ENCODE measurements around the gene STK35. TPM values are rescaled to one million over a fixed set of nuclear protein-coding genes. Genes with fewer than 3 reads are reported as not detected.
A peak's percentile ranks its signal among the peaks of the same experiment; 100 is the strongest.

STK35 gene
- polyA plus RNA-seq, 3 donors: 1.2 to 9.3 (median 2.0) TPM

DNA sequence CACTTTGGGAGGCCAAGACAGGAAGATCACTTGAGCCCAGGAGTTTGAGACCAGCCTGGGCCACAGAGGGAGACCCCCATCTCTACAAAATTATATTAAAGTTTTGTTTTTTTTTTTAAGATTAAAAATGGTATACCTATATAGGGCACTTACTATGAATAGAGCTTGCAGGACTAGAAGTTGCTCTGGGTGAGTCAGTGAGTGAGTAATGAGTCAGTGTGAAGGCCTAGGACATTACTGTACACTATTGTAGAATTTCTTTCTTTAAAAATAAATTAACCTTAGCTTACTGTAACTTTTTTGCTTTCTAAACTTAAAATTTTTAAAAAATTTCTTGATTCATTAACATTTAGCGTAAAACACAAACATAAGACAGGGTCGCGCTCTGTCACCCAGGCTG lies 29.7 kb downstream of the STK35 start:
- DNase-seq: no peak
- intact Hi-C loops (cut with micrococcal nuclease): no loop called here
- TF ChIP-seq CTCF (IDR thresholded peaks at IDR 0.05): no peak
- Mint-ChIP-seq H3K4me3 (no peak overlapping the region), H3K36me3 (peaks cover 27 to 35% of the 10 kb centered on the region in 2 donors), H3K4me1 (peaks cover 18% of the 10 kb centered on the region), H3K27ac (no peak overlapping the region), H3K9me3 (no peaks in the 10 kb centered on the region), H3K27me3 (ENCODE audit: low read depth in 3 of 3) (no peaks in the 10 kb centered on the region)
- Histone ChIP-seq H3K27ac (ENCODE audit: low read depth in 1 of 2, low read length in 2 of 2) (no peak overlapping the region), H2AFZ (ENCODE audit: insufficient read depth, low read depth, low read length, poor library complexity, severe bottlenecking) (no peak overlapping the region), H3K27me3 (ENCODE audit: control insufficient read depth in 2 of 2, insufficient read depth in 2 of 2, low read length in 2 of 2) (no peaks in the 10 kb centered on the region), H3K9me3 (replicated peaks in 1 of 2; ENCODE audit: control insufficient read depth in 1 of 2, insufficient read depth in 1 of 2, low read length in 2 of 2) (no peaks in the 10 kb centered on the region), H3K9ac (ENCODE audit: insufficient read depth, low read length, poor library complexity, severe bottlenecking) (no peak overlapping the region), H4K20me1 (ENCODE audit: insufficient read depth, low read length) (peaks cover 99% of the 10 kb centered on the region), H3K4me1 (ENCODE audit: control insufficient read depth in 1 of 2, insufficient read depth in 2 of 2, low read length in 2 of 2) (no peaks in the 10 kb centered on the region), H3K4me2 (replicated peaks; ENCODE audit: extremely low read depth, low read length, poor library complexity, severe bottlenecking) (no peak overlapping the region), H3K79me2 (ENCODE audit: insufficient read depth, low read length) (peaks cover 76% of the 10 kb centered on the region), H3K4me3 (replicated peaks in 1 of 3; ENCODE audit: low read depth in 2 of 3, low read length in 3 of 3) (no peak overlapping the region), H3K36me3 (replicated peaks in 1 of 2; ENCODE audit: control insufficient read depth in 1 of 2, insufficient read depth in 2 of 2, low read length in 2 of 2) (peaks cover 11 to 33% of the 10 kb centered on the region in 2 donors)
- 96% methylated on average over 3 of the region's 3 CpGs for WGBS (ENCODE audit: insufficient coverage)

DNA sequence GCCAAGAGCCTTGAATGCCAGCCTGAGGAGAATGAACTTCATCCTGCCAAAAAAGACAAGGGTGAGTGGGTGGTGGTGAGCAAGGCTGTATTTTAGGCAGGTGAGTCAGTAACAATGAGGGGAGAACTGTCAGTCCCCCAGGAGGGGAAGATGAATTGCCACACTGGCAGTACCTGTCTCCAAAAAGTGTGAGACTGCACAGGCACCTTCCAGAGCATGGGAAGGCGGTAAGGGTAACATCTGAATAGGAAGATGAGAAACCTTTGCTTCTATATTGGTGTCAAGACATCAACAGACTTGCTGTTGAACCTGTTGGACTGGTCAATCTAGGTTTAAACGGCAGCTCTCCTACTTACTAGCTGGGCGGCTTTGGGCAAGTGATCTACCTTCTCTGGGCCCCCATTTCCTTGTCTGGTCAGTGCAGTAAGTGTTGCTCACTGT lies 30.9 kb downstream of the STK35 start:
- no peak for DNase-seq
- WGBS (ENCODE audit: insufficient coverage): 100% methylated on average over 2 of the region's 3 CpGs
- Histone ChIP-seq H4K20me1 (ENCODE audit: insufficient read depth, low read length) (peaks cover 99% of the 10 kb centered on the region), H2AFZ (ENCODE audit: insufficient read depth, low read depth, low read length, poor library complexity, severe bottlenecking) (no peak overlapping the region), H3K4me3 (replicated peaks in 1 of 3; ENCODE audit: low read depth in 2 of 3, low read length in 3 of 3) (no peak overlapping the region), H3K27ac (ENCODE audit: low read depth in 1 of 2, low read length in 2 of 2) (no peak overlapping the region), H3K9ac (ENCODE audit: insufficient read depth, low read length, poor library complexity, severe bottlenecking) (no peak overlapping the region), H3K79me2 (ENCODE audit: insufficient read depth, low read length) (peaks cover 65% of the 10 kb centered on the region), H3K4me2 (replicated peaks; ENCODE audit: extremely low read depth, low read length, poor library complexity, severe bottlenecking) (no peak overlapping the region), H3K4me1 (ENCODE audit: control insufficient read depth in 1 of 2, insufficient read depth in 2 of 2, low read length in 2 of 2) (no peaks in the 10 kb centered on the region), H3K9me3 (replicated peaks in 1 of 2; ENCODE audit: control insufficient read depth in 1 of 2, insufficient read depth in 1 of 2, low read length in 2 of 2) (no peaks in the 10 kb centered on the region), H3K27me3 (ENCODE audit: control insufficient read depth in 2 of 2, insufficient read depth in 2 of 2, low read length in 2 of 2) (no peaks in the 10 kb centered on the region), H3K36me3 (replicated peaks in 1 of 2; ENCODE audit: control insufficient read depth in 1 of 2, insufficient read depth in 2 of 2, low read length in 2 of 2) (peaks cover 10 to 38% of the 10 kb centered on the region in 2 donors)
- H3K4me1 Mint-ChIP-seq: peaks cover 18% of the 10 kb centered on the region
- H3K9me3 Mint-ChIP-seq: peaks cover 0 to 1% (median 0%) of the 10 kb centered on the region in 7 donors
- no peak for TF ChIP-seq CTCF (IDR thresholded peaks at IDR 0.05)
- H3K36me3 Mint-ChIP-seq: peaks cover 29 to 35% of the 10 kb centered on the region in 2 donors
- H3K27me3 Mint-ChIP-seq (ENCODE audit: low read depth in 3 of 3): no peaks in the 10 kb centered on the region
- intact Hi-C loops (cut with micrococcal nuclease): no loop called here
- H3K4me3 Mint-ChIP-seq: no peak overlapping the region
- H3K27ac Mint-ChIP-seq: peak overlapping the region in 1 of 7 donors; percentile 45
